Measurements from ENCODE around the gene SAMD4A.

GRCh38 chr14:54584097-54584496 lies 17.2 kb downstream of the SAMD4A start:
- TF ChIP-seq EZH2phosphoT487 (IDR thresholded peaks at IDR 0.05; ENCODE audit: insufficient read depth, low read depth) (no peak), EZH2 (IDR thresholded peaks at IDR 0.05; ENCODE audit: insufficient read depth, poor library complexity, severe bottlenecking) (no peak)
